Keratinocyte (primary cell): ENCODE measurements around the gene CDS2.

ENCODE experiments used
- CTCF ChIP-seq, 3 experiments: IDR thresholded peaks in 1 of 3; conservative IDR thresholded peaks in 1 of 3; optimal IDR thresholded peaks in 1 of 3; 2 replicates in 2 of 3; 3 replicates in 1 of 3; pipeline versions ENCODE3 to v1.5.1; 2011; ENCODE audit warnings: low read length in 3 of 3, mild to moderate bottlenecking in 3 of 3, moderate library complexity in 2 of 3, control low read depth in 1 of 3, inconsistent platforms in 1 of 3; ENCODE audit not compliant: insufficient read depth in 2 of 3; ENCODE audit errors: extremely low read depth in 1 of 3
- EZH2 ChIP-seq: IDR thresholded peaks from one replicate; pipeline ENCODE4 v1.6.1; 2012; ENCODE audit warnings: inconsistent platforms, mild to moderate bottlenecking, low read length, moderate library complexity

GRCh38 chr20:5197270-5197827 lies 70.5 kb downstream of the CDS2 start:
- TF ChIP-seq CTCF (optimal IDR thresholded peaks at IDR 0.05 in 1 of 3, IDR thresholded peaks at IDR 0.05 in 1 of 3, conservative IDR thresholded peaks at IDR 0.05 in 1 of 3; ENCODE audit: extremely low read depth in 1 of 3, insufficient read depth in 2 of 3, low read length in 3 of 3) (no peak), EZH2 (no peak)
